Ishikawa (cell line): ENCODE data around the gene CPN2.

Source experiments
- CEBPB ChIP-seq: IDR thresholded peaks from 2 replicates; pipeline ENCODE4 v1.6.1; 2012
- CREB1 ChIP-seq: IDR thresholded peaks from 2 replicates; pipeline ENCODE4 v1.6.1; 2012; ENCODE audit warnings: low read depth
- EGR1 ChIP-seq: IDR thresholded peaks from 2 replicates; pipeline ENCODE4 v1.6.1; 2012
- EP300 ChIP-seq: IDR thresholded peaks from 2 replicates; pipeline ENCODE4 v1.6.1; 2012; ENCODE audit warnings: borderline replicate concordance
- FOXM1 ChIP-seq: IDR thresholded peaks from 2 replicates; pipeline ENCODE4 v1.6.1; 2012; ENCODE audit warnings: low read depth, borderline replicate concordance
- NFIC ChIP-seq: IDR thresholded peaks from 2 replicates; pipeline ENCODE4 v1.6.1; 2012
- RAD21 ChIP-seq: IDR thresholded peaks from 2 replicates; pipeline ENCODE4 v1.6.1; 2012; ENCODE audit warnings: low read depth
- REST ChIP-seq: IDR thresholded peaks from 2 replicates; pipeline ENCODE4 v1.6.1; 2012; ENCODE audit warnings: low read depth, mild to moderate bottlenecking
- TAF1 ChIP-seq: IDR thresholded peaks from 2 replicates; pipeline ENCODE4 v1.6.1; 2012; ENCODE audit warnings: low read depth, mild to moderate bottlenecking
- USF1 ChIP-seq: IDR thresholded peaks from 2 replicates; pipeline ENCODE4 v1.6.1; 2012
- YY1 ChIP-seq: IDR thresholded peaks from 2 replicates; pipeline ENCODE4 v1.6.1; 2012; ENCODE audit warnings: low read depth
- TF ChIP-seq, protein P1 (sequence below): IDR thresholded peaks from 2 replicates; pipeline ENCODE4 v1.6.1; 2012

DNA sequence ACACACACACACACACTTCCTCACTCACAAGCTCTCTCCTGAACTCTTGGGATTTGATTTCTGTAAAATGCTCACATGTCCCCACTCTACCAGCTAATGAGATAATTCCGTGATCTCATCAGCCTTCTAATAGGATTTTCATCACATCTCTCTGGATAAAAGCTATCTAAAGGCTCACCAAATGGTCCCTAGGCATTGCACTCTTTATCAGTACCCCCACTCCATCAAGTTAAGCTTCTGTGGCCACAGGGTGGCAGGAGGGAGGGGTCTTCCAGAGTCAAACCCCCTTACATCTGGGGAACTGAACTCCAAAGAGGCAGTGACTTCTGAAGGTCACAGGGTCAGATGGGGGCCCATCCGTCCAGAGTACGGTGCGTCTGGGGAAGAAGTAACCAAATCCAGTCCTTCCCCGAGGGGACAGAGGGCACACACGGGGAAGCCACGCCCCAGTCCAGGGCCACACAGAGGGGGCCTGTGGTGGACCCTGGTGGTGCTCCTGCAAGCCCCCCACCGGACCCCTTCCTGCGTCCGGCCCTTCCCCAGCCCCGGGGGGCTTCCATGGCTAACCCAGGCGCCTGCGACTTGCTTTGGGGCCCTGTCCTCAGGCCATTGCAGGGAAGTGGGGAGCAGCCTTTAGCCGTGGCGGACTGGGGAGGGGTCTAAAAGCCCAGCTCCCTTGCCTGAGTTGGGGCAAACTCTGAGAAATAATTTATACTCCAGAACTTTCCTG lies 25.5 kb downstream of the CPN2 start:
- TF ChIP-seq EGR1 (no peak), RAD21 (no peak), USF1 (no peak), EP300 (no peak), CREB1 (no peak), YY1 (no peak), TAF1 (no peak), CEBPB (no peak), FOXM1 (no peak), NFIC (no peak), REST (no peak)
- TF ChIP-seq, protein P1, sequence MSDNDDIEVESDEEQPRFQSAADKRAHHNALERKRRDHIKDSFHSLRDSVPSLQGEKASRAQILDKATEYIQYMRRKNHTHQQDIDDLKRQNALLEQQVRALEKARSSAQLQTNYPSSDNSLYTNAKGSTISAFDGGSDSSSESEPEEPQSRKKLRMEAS, result no peak
